H1 (cell line): ENCODE measurements around the gene ENPP4. TPM values are rescaled to one million over a fixed set of nuclear protein-coding genes. Genes with fewer than 3 reads are reported as not detected.

ENCODE experiments used
- CTCF ChIA-PET: fragments of 300-600 bp; sonication (Branson Sonifier 250); formaldehyde crosslinking; loops from one replicate; lab custom pipeline; 2021; ENCODE audit not compliant: partially characterized antibody; lab: Charles Lee
- POLR2A ChIA-PET: fragments of 300-600 bp; sonication (Branson Sonifier 250); formaldehyde crosslinking; loops from one replicate; lab custom pipeline; 2021; ENCODE audit warnings: inconsistent platforms; ENCODE audit not compliant: partially characterized antibody; lab: Charles Lee
- DNase-seq, 2 experiments: peaks; one replicate each; pipeline versions ENCODE4 v3.0.0 to v3.0.0-alpha.2; 2010 to 2022; ENCODE audit warnings: low spot score in 2 of 2, low read depth in 1 of 2, mixed read lengths in 1 of 2
- FAIRE-seq: peaks from 2 replicates; lab custom pipeline; 2011; peaks lifted over from hg19 to GRCh38; lab: Jason Lieb, UNC
- H2AFZ ChIP-seq: 2 replicates; pipeline ENCODE4 v1.8.1; 2012; ENCODE audit warnings: low read length, inconsistent platforms
- H2AK5ac ChIP-seq: 2 replicates; pipeline ENCODE4 v1.6.1; 2013; ENCODE audit warnings: low read depth, low read length
- H2BK120ac ChIP-seq: replicated peaks from 2 replicates; pipeline ENCODE3; 2013; ENCODE audit warnings: low read depth, low read length, inconsistent platforms
- H2BK12ac ChIP-seq: 2 replicates; pipeline ENCODE4 v1.6.1; 2013; ENCODE audit warnings: low read depth, low read length
- H2BK15ac ChIP-seq: 2 replicates; pipeline ENCODE4 v1.6.1; 2013; ENCODE audit warnings: low read length
- H2BK20ac ChIP-seq: 2 replicates; pipeline ENCODE4 v1.6.1; 2013; ENCODE audit warnings: low read length
- H2BK5ac ChIP-seq: 2 replicates; pipeline ENCODE4 v1.6.1; 2013; ENCODE audit warnings: low read depth, low read length
- H3K14ac ChIP-seq: 2 replicates; pipeline ENCODE4 v1.6.1; 2013; ENCODE audit warnings: inconsistent platforms; ENCODE audit not compliant: insufficient read length
- H3K18ac ChIP-seq: 2 replicates; pipeline ENCODE4 v1.6.1; 2013; ENCODE audit warnings: low read length; ENCODE audit errors: extremely low read depth
- H3K23ac ChIP-seq: 2 replicates; pipeline ENCODE4 v1.6.1; 2013; ENCODE audit warnings: inconsistent platforms; ENCODE audit not compliant: insufficient read length
- H3K23me2 ChIP-seq: 2 replicates; pipeline ENCODE4 v1.6.1; 2013; ENCODE audit warnings: low read depth, low read length
- H3K27ac ChIP-seq: 2 replicates; pipeline ENCODE4 v1.6.1; 2011; ENCODE audit warnings: low read depth, low read length, inconsistent platforms
- H3K27me3 ChIP-seq, 4 experiments: replicated peaks in 1 of 4; 1 replicate in 1 of 4; 2 replicates in 3 of 4; pipeline versions ENCODE4 v1.6.1 to v1.8.1; 2011 to 2013; ENCODE audit warnings: low read length in 3 of 4, mild to moderate bottlenecking in 3 of 4, inconsistent platforms in 2 of 4, mixed read lengths in 2 of 4, moderate library complexity in 1 of 4; ENCODE audit not compliant: control insufficient read depth in 3 of 4, insufficient read depth in 3 of 4; ENCODE audit errors: extremely low read depth in 1 of 4
- H3K36me3 ChIP-seq, 4 experiments: 2 replicates each; pipeline versions ENCODE4 v1.6.1 to v1.8.1; 2011 to 2013; ENCODE audit warnings: mild to moderate bottlenecking in 4 of 4, low read length in 3 of 4, moderate library complexity in 2 of 4, control low read depth in 1 of 4, inconsistent platforms in 1 of 4; ENCODE audit not compliant: insufficient read depth in 4 of 4, control insufficient read depth in 2 of 4
- H3K4ac ChIP-seq: replicated peaks from 2 replicates; pipeline ENCODE3; 2013; ENCODE audit warnings: low read length, low read depth, mixed read lengths, inconsistent platforms; ENCODE audit not compliant: insufficient read length
- H3K4me1 ChIP-seq, 4 experiments: replicated peaks in 1 of 4; 1 replicate in 1 of 4; 2 replicates in 3 of 4; pipeline versions ENCODE4 v1.6.1 to v1.8.1; 2011 to 2013; ENCODE audit warnings: low read length in 3 of 4, inconsistent platforms in 2 of 4, mixed read lengths in 1 of 4; ENCODE audit not compliant: insufficient read depth in 4 of 4, control insufficient read depth in 3 of 4
- H3K4me2 ChIP-seq, 2 experiments: 2 replicates each; pipeline versions ENCODE4 v1.6.1 to v1.8.1; 2011 to 2013; ENCODE audit warnings: low read depth in 2 of 2, low read length in 2 of 2, control low read depth in 1 of 2, inconsistent platforms in 1 of 2, mild to moderate bottlenecking in 1 of 2; ENCODE audit not compliant: insufficient read depth in 1 of 2
- H3K4me3 ChIP-seq, 4 experiments: fragments of 200-600, 300-600 bp in 1 of 4; sonication (generic), shearing (Covaris generic), sonication (Bioruptor Twin) in 1 of 4; 2 replicates each; pipeline versions ENCODE4 v1.5.1 to v1.8.1; 2011 to 2016; ENCODE audit warnings: low read length in 4 of 4, low read depth in 3 of 4, control low read depth in 2 of 4, inconsistent platforms in 2 of 4, mild to moderate bottlenecking in 2 of 4, mixed read lengths in 1 of 4, moderate library complexity in 1 of 4; ENCODE audit not compliant: insufficient read depth in 2 of 4; ENCODE audit errors: extremely low read depth in 1 of 4
- H3K56ac ChIP-seq: replicated peaks from 2 replicates; pipeline ENCODE3; 2013; ENCODE audit warnings: low read depth, mild to moderate bottlenecking, mixed read lengths, low read length, inconsistent platforms; ENCODE audit not compliant: insufficient read length
- H3K79me1 ChIP-seq: 2 replicates; pipeline ENCODE4 v1.6.1; 2013; ENCODE audit warnings: low read depth, low read length, control low read depth
- H3K79me2 ChIP-seq, 2 experiments: 2 replicates each; pipeline versions ENCODE4 v1.6.1 to v1.8.1; 2012 to 2013; ENCODE audit warnings: low read length in 2 of 2, mild to moderate bottlenecking in 2 of 2, inconsistent platforms in 1 of 2; ENCODE audit not compliant: insufficient read depth in 2 of 2, control insufficient read depth in 1 of 2
- H3K9ac ChIP-seq, 4 experiments: replicated peaks in 1 of 4; 1 replicate in 1 of 4; 2 replicates in 3 of 4; pipeline versions ENCODE4 v1.6.1 to v1.8.1; 2011 to 2013; ENCODE audit warnings: low read depth in 3 of 4, low read length in 3 of 4, control low read depth in 2 of 4, mild to moderate bottlenecking in 2 of 4, moderate library complexity in 2 of 4, inconsistent platforms in 1 of 4; ENCODE audit errors: extremely low read depth in 1 of 4
- H3K9me3 ChIP-seq, 2 experiments: 2 replicates each; pipeline versions ENCODE4 v1.6.1 to v1.8.1; 2012 to 2013; ENCODE audit warnings: mild to moderate bottlenecking in 2 of 2, moderate library complexity in 2 of 2, control low read depth in 1 of 2, inconsistent platforms in 1 of 2, low read depth in 1 of 2, low read length in 1 of 2, mixed read lengths in 1 of 2; ENCODE audit not compliant: insufficient read depth in 2 of 2
- H4K20me1 ChIP-seq, 2 experiments: replicated peaks in 1 of 2; 2 replicates each; pipeline versions ENCODE3 to v1.8.1; 2011 to 2013; ENCODE audit warnings: inconsistent platforms in 2 of 2, low read length in 2 of 2, mild to moderate bottlenecking in 1 of 2; ENCODE audit not compliant: insufficient read depth in 2 of 2, control insufficient read depth in 1 of 2
- H4K5ac ChIP-seq: 2 replicates; pipeline ENCODE4 v1.6.1; 2013; ENCODE audit warnings: low read length, low read depth, mixed read lengths, inconsistent platforms; ENCODE audit not compliant: insufficient read length
- H4K8ac ChIP-seq: 2 replicates; pipeline ENCODE4 v1.8.0; 2013; ENCODE audit warnings: mild to moderate bottlenecking, moderate library complexity, low read length, inconsistent platforms; ENCODE audit not compliant: insufficient read depth; ENCODE audit errors: extremely low read depth
- H4K91ac ChIP-seq: replicated peaks from 2 replicates; pipeline ENCODE3; 2013; ENCODE audit warnings: low read length, mixed read lengths, inconsistent platforms; ENCODE audit not compliant: insufficient read length
- BACH1 ChIP-seq: IDR thresholded peaks from 2 replicates; pipeline ENCODE4 v1.6.1; 2012; ENCODE audit warnings: low read length, improper control_type of control experiment
- CBX5 ChIP-seq: fragments of 300-800, 300-1000 bp; sonication (generic); IDR thresholded peaks from 2 replicates; pipeline ENCODE4 v1.7.1; 2016; ENCODE audit warnings: antibody characterized with exemption, low read length, low read depth
- EP300 ChIP-seq, 2 experiments: IDR thresholded peaks; 1 replicate in 1 of 2; 2 replicates in 1 of 2; pipeline ENCODE4 v1.6.1; 2011 to 2012; ENCODE audit warnings: low read depth in 2 of 2, low read length in 2 of 2, mild to moderate bottlenecking in 2 of 2, borderline replicate concordance in 1 of 2, inconsistent platforms in 1 of 2, moderate library complexity in 1 of 2
- FOSL1 ChIP-seq: IDR thresholded peaks from 2 replicates; pipeline ENCODE4 v1.6.1; 2011; ENCODE audit warnings: mild to moderate bottlenecking, low read depth, low read length, moderate library complexity; ENCODE audit not compliant: insufficient read depth
- SIN3A ChIP-seq, 2 experiments: IDR thresholded peaks in 1 of 2; conservative IDR thresholded peaks in 1 of 2; 2 replicates each; pipeline ENCODE4 v1.6.1; 2011 to 2012; ENCODE audit warnings: low read length in 2 of 2, improper control_type of control experiment in 1 of 2, low read depth in 1 of 2, mild to moderate bottlenecking in 1 of 2
- SIRT6 ChIP-seq: IDR thresholded peaks from one replicate; pipeline ENCODE4 v1.7.1; 2012; ENCODE audit warnings: low read length, inconsistent platforms
- SRF ChIP-seq: IDR thresholded peaks from 2 replicates; pipeline ENCODE4 v1.6.1; 2011; ENCODE audit warnings: mild to moderate bottlenecking, low read depth, low read length, moderate library complexity
- YY1 ChIP-seq: IDR thresholded peaks from 2 replicates; pipeline ENCODE4 v1.6.1; 2011; ENCODE audit warnings: low read depth, mild to moderate bottlenecking, low read length
- WGBS, 2 experiments: shearing (Covaris generic) in 1 of 2; methylation state at CpG; one replicate each; pipeline versions ENCODE4 v1.1.6 to v1.1.7; 2013 to 2015; ENCODE audit warnings: low lambda C conversion rate in 2 of 2, mixed read lengths in 2 of 2, inconsistent platforms in 1 of 2, low coverage in 1 of 2, missing lambda C conversion rate in 1 of 2; ENCODE audit not compliant: insufficient replicate concordance in 2 of 2, insufficient coverage in 1 of 2, insufficient read length in 1 of 2; ENCODE audit errors: extremely low coverage in 1 of 2, missing lambda C conversion rate in 1 of 2; 5-methylcytosine and 5-hydroxymethylcytosine counted together
- polyA plus RNA-seq, 7 experiments: library from polyadenylated mRNA; depleted of rRNA in 3 of 7; stranded (reverse) in 5 of 7; unstranded in 2 of 7; fragments of >200 nt in 5 of 7; fragments of 200-250 nt in 2 of 7; gene quantifications; 1 replicate in 5 of 7; 2 replicates in 1 of 7; 4 replicates in 1 of 7; pipeline versions ENCODE4 v1.2.1 to v1.2.3, GENCODE V29; 2011 to 2013; ENCODE audit warnings: missing spikeins in 2 of 7, mixed read lengths in 2 of 7
- total RNA-seq: library from RNA; stranded (reverse); fragmentation: NEBNext Ultra II Directional; extraction: Animal tissue kit (Norgen Biotek cat#: 25700); gene quantifications from 2 replicates; pipeline ENCODE4 v1.2.1, GENCODE V29; 2021
- TF ChIP-seq, protein P1 (sequence below): IDR thresholded peaks from 2 replicates; pipeline ENCODE4 v1.6.1; 2012; ENCODE audit warnings: inconsistent platforms

The ENPP4 gene
- total and polyA plus RNA-seq, 2 of the 8 experiments (the other 6 are each of a cell fraction or from before 2014, with no cell fraction given): 2.0 to 4.4 TPM

DNA sequence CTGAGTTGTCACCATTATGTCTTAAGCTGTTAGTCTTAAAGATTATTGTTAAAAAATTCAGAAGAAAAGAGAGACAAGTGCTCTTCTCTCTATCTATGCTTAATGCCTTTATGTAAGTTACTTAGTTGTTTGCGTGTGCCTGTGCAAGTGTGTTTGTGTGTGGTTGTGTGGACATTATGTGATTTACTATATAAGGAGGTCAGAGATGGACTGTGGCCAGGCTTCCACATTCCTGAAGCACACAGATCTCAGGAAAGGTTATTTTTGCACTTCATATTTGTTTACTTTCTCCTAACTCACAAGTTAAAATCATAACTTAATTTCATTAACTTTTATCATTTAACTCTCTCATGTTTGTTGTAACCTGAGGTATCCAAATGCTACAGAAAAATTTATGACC, 14.5 kb downstream of the ENPP4 start:
- H3K9me3 ChIP-seq: no peaks in the 10 kb centered on the region
- no peak overlapping the region for H4K8ac ChIP-seq
- H2BK12ac ChIP-seq: no peak overlapping the region
- no peak overlapping the region for H4K5ac ChIP-seq
- ChIA-PET POLR2A (no interaction called here), CTCF (no interaction called here)
- no peak overlapping the region for H2BK15ac ChIP-seq
- H3K4me3 ChIP-seq: no peak overlapping the region
- no peak for FAIRE-seq
- H3K23ac ChIP-seq: no peak overlapping the region
- H4K91ac ChIP-seq: no peak overlapping the region
- H3K14ac ChIP-seq: no peak overlapping the region
- H3K79me2 ChIP-seq: no peaks in the 10 kb centered on the region
- no peak overlapping the region for H2BK5ac ChIP-seq
- H3K79me1 ChIP-seq: no peaks in the 10 kb centered on the region
- peaks cover 0 to 6% (median 1%) of the 10 kb centered on the region in 4 experiments; a peak in 4 of 7 replicates for H3K4me1 ChIP-seq
- no peak overlapping the region for H3K56ac ChIP-seq
- H2BK120ac ChIP-seq: no peak overlapping the region
- H3K4me2 ChIP-seq: no peak overlapping the region
- H3K4ac ChIP-seq: no peak overlapping the region
- no peak overlapping the region for H3K27ac ChIP-seq
- no peaks in the 10 kb centered on the region for H4K20me1 ChIP-seq
- no peak for TF ChIP-seq SIRT6
- TF ChIP-seq SRF: no peak
- no peak for TF ChIP-seq YY1
- no peak for TF ChIP-seq BACH1
- TF ChIP-seq, protein P1, sequence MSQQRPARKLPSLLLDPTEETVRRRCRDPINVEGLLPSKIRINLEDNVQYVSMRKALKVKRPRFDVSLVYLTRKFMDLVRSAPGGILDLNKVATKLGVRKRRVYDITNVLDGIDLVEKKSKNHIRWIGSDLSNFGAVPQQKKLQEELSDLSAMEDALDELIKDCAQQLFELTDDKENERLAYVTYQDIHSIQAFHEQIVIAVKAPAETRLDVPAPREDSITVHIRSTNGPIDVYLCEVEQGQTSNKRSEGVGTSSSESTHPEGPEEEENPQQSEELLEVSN: no peak
- no peak for TF ChIP-seq FOSL1
- no peak for TF ChIP-seq EP300 (IDR thresholded peaks at IDR 0.05; ENCODE audit: borderline replicate concordance in 1 of 2, low read depth in 2 of 2, low read length in 2 of 2)
- no peak for TF ChIP-seq CBX5
- TF ChIP-seq SIN3A (conservative IDR thresholded peaks at IDR 0.05 in 1 of 2, IDR thresholded peaks at IDR 0.05 in 1 of 2; ENCODE audit: low read depth in 1 of 2, low read length in 2 of 2): no peak
- no peak overlapping the region for H3K9ac ChIP-seq
- no peaks in the 10 kb centered on the region for H3K27me3 ChIP-seq
- H3K23me2 ChIP-seq: no peaks in the 10 kb centered on the region
- H3K36me3 ChIP-seq: no peaks in the 10 kb centered on the region
- WGBS, 2 experiments: 71% methylated on average over 1 of the region's 1 CpG; no CpG with 5 or more reads in 1 of the 2 experiments
- H2BK20ac ChIP-seq: no peak overlapping the region
- no peak overlapping the region for H3K18ac ChIP-seq
- DNase-seq: no peak
- no peak overlapping the region for H2AFZ ChIP-seq
- H2AK5ac ChIP-seq: no peak overlapping the region
